DMS153 treated with DMSO at 0.1 percent for 48 hours (cell line): ENCODE data around the gene GAB2.

Experiments
- DNase-seq: peaks from one replicate; lab custom pipeline; 2025; ENCODE audit not compliant: unreplicated experiment; lab: John Stamatoyannopoulos, UW

The GAB2 gene

GRCh38 chr11:78212586-78213371, 204.8 kb downstream of the GAB2 start:
- DNase-seq: no peak

GRCh38 chr11:78211565-78211964, 206.1 kb downstream of the GAB2 start:
- DNase-seq: no peak

DNA sequence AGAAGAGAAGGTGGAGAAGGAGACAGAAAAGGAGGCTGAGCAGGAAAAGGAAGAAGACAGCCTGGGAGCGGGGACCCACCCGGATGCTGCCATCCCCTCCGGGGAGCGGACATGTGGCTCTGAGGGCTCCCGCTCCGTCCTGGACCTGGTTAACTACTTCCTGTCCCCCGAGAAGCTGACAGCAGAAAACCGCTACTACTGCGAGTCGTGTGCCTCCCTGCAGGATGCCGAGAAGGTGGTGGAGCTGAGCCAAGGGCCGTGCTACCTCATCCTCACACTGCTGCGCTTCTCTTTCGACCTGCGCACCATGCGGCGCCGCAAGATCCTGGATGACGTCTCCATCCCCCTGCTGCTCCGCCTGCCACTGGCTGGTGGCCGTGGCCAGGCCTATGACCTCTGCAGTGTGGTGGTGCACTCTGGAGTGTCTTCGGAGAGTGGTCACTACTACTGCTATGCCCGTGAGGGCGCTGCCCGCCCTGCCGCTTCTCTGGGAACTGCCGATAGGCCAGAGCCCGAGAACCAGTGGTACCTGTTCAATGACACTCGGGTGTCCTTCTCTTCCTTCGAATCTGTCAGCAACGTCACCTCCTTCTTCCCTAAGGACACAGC, 207.5 kb downstream of the GAB2 start:
- DNase-seq: no peak

DNA sequence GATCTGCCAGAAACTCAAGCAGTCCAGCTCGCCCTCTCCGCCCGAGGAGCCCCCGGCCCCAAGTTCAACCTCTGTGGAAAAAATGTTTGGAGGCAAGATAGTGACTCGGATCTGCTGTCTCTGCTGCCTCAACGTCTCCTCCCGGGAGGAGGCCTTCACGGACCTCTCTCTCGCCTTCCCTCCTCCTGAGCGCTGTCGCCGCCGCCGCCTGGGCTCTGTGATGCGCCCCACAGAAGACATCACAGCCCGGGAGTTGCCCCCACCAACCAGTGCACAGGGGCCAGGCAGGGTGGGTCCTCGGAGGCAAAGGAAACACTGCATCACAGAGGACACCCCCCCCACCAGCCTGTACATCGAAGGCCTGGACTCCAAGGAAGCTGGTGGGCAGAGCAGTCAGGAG, 208.1 kb downstream of the GAB2 start:
- no peak for DNase-seq

- DNase-seq: no peak
These were observed 209.1 kb downstream of the GAB2 start for GRCh38 chr11:78208257-78209165.

- no peak for DNase-seq
These were observed 209.9 kb downstream of the GAB2 start for GRCh38 chr11:78207532-78208256.

- DNase-seq: no peak
These were observed 211.9 kb downstream of the GAB2 start for GRCh38 chr11:78205691-78206090.

DNA sequence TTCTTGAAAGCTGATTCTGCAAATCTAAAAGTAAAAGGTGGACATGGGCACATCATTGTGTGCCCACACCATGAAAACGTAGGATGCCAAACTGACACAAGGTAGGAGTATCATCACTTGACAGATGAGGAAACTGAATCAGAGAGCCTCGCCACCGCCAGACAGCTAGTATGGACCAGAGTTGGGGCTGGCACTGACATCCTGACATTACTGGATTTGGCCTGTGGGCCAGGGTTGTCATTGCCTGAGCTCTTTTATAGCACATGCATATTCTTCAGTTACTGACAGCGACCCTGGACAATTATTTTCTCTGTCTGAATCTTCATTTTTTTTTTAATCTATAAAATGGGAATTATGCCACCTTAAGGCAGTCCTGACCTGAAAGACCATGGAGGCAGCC, 212.4 kb downstream of the GAB2 start:
- DNase-seq: no peak

GRCh38 chr11:78203184-78203583, 214.4 kb downstream of the GAB2 start:
- DNase-seq: no peak

DNA sequence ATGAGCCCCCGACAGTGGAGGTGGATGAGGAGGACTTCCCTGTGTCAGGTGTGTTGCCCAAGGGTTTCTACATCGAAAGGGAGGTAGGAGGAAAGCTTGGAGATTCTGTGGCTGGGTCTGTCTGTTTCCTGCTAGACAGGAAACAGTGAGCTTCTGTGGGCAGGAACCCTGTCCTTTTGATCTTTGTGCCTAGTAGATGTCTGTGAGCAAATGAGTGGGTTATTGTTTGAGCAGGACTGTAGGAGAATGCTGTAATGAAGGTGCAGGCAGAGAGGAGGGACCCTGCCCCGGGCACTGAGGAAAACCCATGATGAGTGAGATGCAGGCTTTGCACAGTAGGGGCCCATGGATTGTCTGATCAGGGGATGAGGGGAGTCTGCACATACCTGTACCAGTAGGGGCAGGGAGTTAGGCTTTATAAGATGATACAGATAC, 214.9 kb downstream of the GAB2 start:
- DNase-seq: no peak

- no peak for DNase-seq
These were observed 216.4 kb downstream of the GAB2 start for GRCh38 chr11:78201096-78201818.

- DNase-seq: no peak
These were observed 217.1 kb downstream of the GAB2 start for GRCh38 chr11:78200553-78200952.

DNA sequence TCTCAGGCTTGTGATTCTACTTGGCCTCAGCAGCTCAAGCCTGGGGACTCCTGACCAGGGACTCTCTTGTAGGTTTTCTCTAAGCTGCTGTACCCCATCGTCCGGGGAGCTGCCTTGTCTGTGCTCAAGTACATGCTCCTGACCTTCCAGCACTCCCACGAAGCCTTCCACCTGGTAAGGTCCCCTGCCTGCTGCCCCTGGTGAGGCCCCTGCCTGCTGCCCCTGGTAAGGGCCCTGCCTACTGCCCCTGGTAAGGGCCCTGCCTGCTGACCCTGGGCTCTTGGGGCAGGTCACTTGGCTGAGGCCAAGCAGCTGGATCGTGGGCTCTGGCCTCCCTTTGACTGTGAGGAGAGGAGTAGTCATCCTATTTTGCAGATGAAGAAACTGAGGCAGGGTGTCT, 217.6 kb downstream of the GAB2 start:
- no peak for DNase-seq

DNA sequence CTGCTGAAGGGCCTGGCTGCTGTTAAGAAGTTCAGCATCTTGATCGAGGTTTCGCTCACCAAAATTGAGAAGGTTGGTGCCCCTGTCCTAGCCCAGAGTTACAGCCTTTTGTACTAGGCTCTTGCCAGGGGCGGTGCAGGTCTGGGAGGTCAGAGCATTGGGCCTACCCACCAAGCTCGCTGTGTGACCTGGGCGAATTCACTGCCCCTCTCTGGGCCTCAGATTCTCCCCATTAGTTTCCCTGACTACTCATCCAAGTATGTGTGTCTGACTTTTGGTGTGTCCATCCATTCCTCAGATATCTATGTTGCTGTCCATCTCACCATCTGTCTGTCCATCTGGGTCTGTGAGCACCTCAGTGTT, 218.0 kb downstream of the GAB2 start:
- no peak for DNase-seq

DNA sequence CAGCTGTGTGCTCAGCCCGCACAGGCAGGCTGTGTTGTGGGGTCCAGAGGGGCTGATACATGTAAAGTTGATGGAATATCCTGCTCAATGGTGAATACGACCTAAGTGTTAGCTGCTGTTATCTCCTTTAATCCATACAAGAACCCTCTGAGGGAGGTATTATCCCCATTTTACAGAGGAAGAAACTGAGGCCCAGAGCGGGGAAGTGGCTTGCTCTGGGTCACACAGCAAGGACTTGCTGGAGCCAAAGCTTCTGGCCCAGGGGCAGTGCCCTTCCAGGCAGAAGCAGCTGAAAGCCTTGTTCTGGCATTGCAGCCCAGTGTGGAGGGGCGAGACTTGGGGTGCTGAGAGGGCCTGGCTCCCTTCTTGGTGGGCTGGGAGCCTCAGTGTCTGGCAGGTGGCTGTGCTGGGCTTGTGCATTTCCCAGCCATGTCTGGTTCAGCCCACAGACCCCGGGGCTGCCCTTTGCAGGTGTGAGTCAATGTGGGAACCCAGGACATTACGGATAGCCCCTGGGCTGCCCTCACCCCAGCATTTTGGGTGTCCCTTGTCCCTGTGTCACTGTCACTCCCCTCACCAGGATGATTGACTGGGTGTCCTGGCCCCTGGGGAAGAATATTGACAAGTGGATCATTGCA, 218.5 kb downstream of the GAB2 start:
- no peak for DNase-seq

GRCh38 chr11:78197816-78198215, 219.8 kb downstream of the GAB2 start:
- DNase-seq: no peak

DNA sequence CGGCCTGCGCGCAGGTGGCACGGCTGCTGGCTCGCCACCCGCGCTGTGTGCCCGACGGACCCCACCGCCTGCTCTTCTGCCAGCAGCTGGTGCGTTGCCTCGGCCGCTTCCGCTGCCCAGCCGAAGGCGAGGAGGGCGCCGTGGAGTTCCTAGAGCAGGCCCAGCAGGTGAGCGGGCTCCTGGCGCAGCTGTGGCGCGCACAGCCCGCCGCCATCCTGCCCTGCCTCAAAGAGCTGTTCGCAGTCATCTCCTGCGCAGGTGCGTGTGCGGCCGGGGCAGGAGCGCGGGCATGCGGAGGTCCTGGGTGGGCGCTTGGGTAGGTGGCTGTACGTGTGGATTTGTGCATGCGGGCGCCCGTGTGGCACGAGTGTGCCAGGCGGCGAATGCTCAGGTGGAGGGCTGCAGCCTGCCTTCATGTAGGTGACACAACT, 220.9 kb downstream of the GAB2 start:
- DNase-seq: no peak

- DNase-seq: no peak
These were observed 221.6 kb downstream of the GAB2 start for GRCh38 chr11:78195917-78196560.

DNA sequence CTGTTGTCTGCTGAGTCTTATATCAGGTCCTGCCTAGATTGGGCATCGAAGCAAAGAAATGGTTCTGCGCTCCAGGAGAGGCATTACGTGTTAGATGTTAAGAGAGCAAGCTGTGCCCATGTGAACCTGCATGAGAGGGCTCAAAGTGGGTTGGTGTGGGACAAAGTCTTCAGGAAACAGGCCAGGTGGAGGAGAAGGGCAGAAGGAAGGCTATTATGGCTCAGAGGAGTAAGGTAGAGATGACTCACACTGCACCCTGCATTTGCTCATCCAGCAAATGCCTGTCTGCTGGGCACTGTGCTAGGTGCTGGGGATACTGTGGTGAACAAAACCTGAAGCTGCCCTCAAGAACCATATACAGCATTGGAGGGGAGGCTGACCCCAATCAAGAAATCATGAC, 223.1 kb downstream of the GAB2 start:
- no peak for DNase-seq
